ENCODE measurements around the gene SIAH2. TPM values are rescaled to one million over a fixed set of nuclear protein-coding genes. Genes with fewer than 3 reads are reported as not detected.

SIAH2 gene
- total and polyA plus RNA-seq, 9 of the 15 experiments (the other 6 are each of a cell fraction or from before 2014, with no cell fraction given) = 4.8 to 39.0 (median 29.9) TPM

- no peak for TF ChIP-seq POU5F1 (IDR thresholded peaks at IDR 0.05; ENCODE audit: borderline replicate concordance, low read depth, low read length, partially characterized antibody)
- TF ChIP-seq BRD9 (IDR thresholded peaks at IDR 0.05; ENCODE audit: low read depth, partially characterized antibody) = no peak
- no peak for TF ChIP-seq ZNF76 (CRISPR knock-in tag; IDR thresholded peaks at IDR 0.05; ENCODE audit: borderline replicate concordance)
- no peak for TF ChIP-seq KAT8 (IDR thresholded peaks at IDR 0.05; ENCODE audit: low read depth)
- no peak for TF ChIP-seq ZBTB49 (CRISPR knock-in tag; IDR thresholded peaks at IDR 0.05; ENCODE audit: borderline replicate concordance)
- TF ChIP-seq GATA2 (CRISPR knock-in tag; IDR thresholded peaks at IDR 0.05) = no peak
- no peak for TF ChIP-seq THAP7 (CRISPR knock-in tag; IDR thresholded peaks at IDR 0.05)
- TF ChIP-seq SIRT6 (IDR thresholded peaks at IDR 0.05; ENCODE audit: low read depth, low read length) = no peak
- TF ChIP-seq CREB3L1 (IDR thresholded peaks at IDR 0.05; ENCODE audit: borderline replicate concordance, low read depth) = peak; percentile 58; the same call in 1 of the 2 replicates
- no peak for TF ChIP-seq UBTF (IDR thresholded peaks at IDR 0.05; ENCODE audit: borderline replicate concordance in 1 of 2, low read depth in 2 of 2, low read length in 2 of 2)
- TF ChIP-seq ZBTB33 (CRISPR knock-in tag; IDR thresholded peaks at IDR 0.05) = peak; percentile 85
- peak; percentile 97 for TF ChIP-seq FOXJ2 (tag; IDR thresholded peaks at IDR 0.05)
- no peak for TF ChIP-seq RB1 (IDR thresholded peaks at IDR 0.05; ENCODE audit: low read depth)
- TF ChIP-seq RNF219 (CRISPR knock-in tag; IDR thresholded peaks at IDR 0.05) = no peak
- no peak for TF ChIP-seq GATAD2A (IDR thresholded peaks at IDR 0.05)
- no peak for TF ChIP-seq HSF4 (CRISPR knock-in tag; IDR thresholded peaks at IDR 0.05; ENCODE audit: borderline replicate concordance)
These were observed 59.1 kb downstream of the SIAH2 start, which contains the start of gene ERICH6 (continued) for GRCh38 chr3:150703756-150704344.
